DMS153 treated with DMSO at 0.1 percent for 48 hours (cell line): ENCODE results near the gene RAMP3.
"Not testable (repeated sequence)": the region's sequence is repeated elsewhere in the genome, so short reads cannot be mapped to it uniquely, and the experiment has no call there.

Experiments
- DNase-seq: peaks from one replicate; lab custom pipeline; 2025; ENCODE audit not compliant: unreplicated experiment; lab: John Stamatoyannopoulos, UW

Gene RAMP3

GRCh38 chr7:45131891-45132290 lies 25.7 kb upstream of the RAMP3 start:
- DNase-seq = no peak

GRCh38 chr7:45132708-45133320 lies 24.8 kb upstream of the RAMP3 start:
- no peak for DNase-seq

GRCh38 chr7:45133352-45133751 lies 24.2 kb upstream of the RAMP3 start:
- no peak for DNase-seq

GRCh38 chr7:45133877-45134276 lies 23.7 kb upstream of the RAMP3 start:
- DNase-seq = no peak

GRCh38 chr7:45136106-45137060 lies 21.2 kb upstream of the RAMP3 start:
- peak; percentile 83 for DNase-seq

GRCh38 chr7:45138433-45139267 lies 18.9 kb upstream of the RAMP3 start:
- DNase-seq = no peak

GRCh38 chr7:45140827-45141226 lies 16.8 kb upstream of the RAMP3 start:
- DNase-seq = no peak

- DNase-seq = no peak
Observed at GRCh38 chr7:45143616-45144015, 14.0 kb upstream of the RAMP3 start.

- DNase-seq = no peak
Observed at GRCh38 chr7:45145881-45146280, 11.7 kb upstream of the RAMP3 start.

- no peak for DNase-seq
Observed at GRCh38 chr7:45146531-45147379, 10.8 kb upstream of the RAMP3 start.

GRCh38 chr7:45147858-45148652 lies 9.5 kb upstream of the RAMP3 start:
- DNase-seq = no peak

GRCh38 chr7:45148653-45148973 lies 9.0 kb upstream of the RAMP3 start:
- DNase-seq = no peak

GRCh38 chr7:45149606-45150005 lies 8.0 kb upstream of the RAMP3 start:
- no peak for DNase-seq

- no peak for DNase-seq
Observed at GRCh38 chr7:45150199-45150598, 7.4 kb upstream of the RAMP3 start.

GRCh38 chr7:45151131-45151684 lies 6.4 kb upstream of the RAMP3 start:
- no peak for DNase-seq

- no peak for DNase-seq
Observed at GRCh38 chr7:45151967-45152366, 5.6 kb upstream of the RAMP3 start.

- DNase-seq = no peak
Observed at GRCh38 chr7:45153233-45153632, 4.4 kb upstream of the RAMP3 start.

GRCh38 chr7:45153861-45154260 lies 3.7 kb upstream of the RAMP3 start:
- not testable (repeated sequence) for DNase-seq

GRCh38 chr7:45155357-45155900 lies 2.2 kb upstream of the RAMP3 start:
- DNase-seq = no peak
